Measurements from ENCODE around the gene KCNIP4.

The KCNIP4 gene

DNA sequence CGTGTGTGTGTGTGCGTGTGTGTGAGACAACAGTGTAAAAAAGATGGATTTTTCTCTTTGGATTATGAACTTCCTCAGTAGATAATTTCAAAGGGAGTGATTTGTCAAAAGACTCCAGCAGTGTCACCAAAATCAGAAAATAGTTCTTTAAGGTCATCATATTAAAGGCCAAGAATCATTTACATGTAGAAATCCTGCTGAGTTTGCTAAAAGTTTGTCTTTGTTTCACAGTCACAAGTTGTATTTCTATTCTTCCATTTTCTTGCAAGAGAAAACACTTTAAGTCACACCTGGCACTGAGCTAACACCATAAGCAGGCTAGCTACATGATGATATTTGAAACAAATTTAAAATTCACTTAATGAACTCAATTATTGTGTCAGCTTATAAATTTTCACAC, 1025.6 kb downstream of the KCNIP4 start:
- no peak for FAIRE-seq

- FAIRE-seq, result no peak
These were observed 1032.5 kb downstream of the KCNIP4 start for GRCh38 chr4:20916106-20916505.

DNA sequence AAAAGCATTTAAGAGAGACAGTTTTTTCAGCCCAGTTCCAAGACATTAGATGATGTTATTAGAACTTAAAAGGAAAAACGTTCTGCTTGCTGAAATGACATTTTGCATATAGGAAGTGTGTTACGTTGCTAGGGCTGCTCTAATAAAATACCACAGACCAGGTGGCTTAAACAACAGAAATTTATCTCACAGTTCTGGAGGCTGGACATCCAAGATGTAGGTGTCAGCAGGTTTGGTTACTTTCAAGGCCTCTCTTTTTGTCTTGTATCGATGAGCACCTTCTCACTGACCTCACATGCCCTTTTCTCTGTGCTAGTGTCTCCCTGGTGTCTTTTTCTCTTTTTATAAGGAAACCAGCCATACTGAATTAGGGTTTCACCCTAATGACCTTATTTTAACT, 1043.6 kb downstream of the KCNIP4 start:
- no peak for FAIRE-seq

DNA sequence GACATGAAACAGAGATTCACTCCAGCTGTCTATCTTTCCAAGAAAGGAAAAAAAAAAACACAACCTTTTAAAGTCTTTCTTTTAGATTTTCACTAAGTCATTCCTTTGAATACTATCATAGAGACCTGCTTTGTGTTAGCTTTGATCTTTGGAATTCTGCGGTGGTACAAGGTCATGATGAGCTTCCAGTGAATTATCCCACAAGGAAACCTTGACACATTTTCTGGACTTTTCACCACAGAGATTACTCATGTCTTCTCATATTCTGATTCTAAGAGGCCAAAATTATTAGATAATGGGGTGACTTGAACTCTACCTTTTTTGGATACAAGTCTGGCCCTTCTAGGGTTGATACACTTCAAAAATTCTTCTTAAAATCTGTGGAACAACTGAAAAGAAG, 1046.7 kb downstream of the KCNIP4 start:
- no peak for FAIRE-seq

DNA sequence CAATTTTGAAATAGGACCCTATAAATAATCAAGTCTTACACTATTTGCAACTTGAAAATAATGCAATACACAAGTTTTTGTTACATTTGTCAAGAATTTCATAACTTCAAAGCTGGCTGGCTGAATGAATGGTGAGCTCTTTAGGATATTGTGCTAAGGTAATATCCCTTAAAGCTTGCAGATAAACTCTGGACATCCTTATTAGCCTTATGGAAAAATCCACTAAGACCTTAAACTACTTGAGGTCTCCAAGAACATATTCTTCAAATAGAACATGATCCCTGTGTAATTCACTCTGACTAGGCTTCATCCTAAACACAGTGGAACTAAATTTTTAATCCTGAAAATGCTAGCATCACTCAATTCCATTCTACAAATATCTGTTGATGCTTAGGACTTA, 1049.0 kb downstream of the KCNIP4 start:
- FAIRE-seq, result no peak

- FAIRE-seq, result no peak
These were observed 1052.6 kb downstream of the KCNIP4 start for GRCh38 chr4:20895988-20896387.

DNA sequence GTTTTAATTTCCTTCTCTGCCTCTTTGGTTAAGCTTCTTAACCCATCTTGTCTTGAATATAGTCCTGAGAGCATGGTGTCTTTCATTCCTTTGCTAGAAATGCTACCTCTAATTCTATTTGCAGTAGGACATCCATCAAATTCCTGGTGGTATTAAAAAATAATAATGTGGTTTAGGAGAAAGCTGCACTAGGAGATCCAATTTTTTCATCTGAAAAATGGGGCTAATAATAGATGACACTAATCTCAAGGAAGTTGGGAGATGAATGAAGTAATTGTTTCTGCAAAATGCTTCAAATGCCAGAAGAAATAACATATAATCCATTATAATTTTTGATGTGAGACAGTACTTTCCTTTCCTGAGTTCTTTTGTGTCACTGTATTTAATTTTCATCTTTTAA, 1053.4 kb downstream of the KCNIP4 start:
- no peak for FAIRE-seq

- no peak for FAIRE-seq
These were observed 1057.8 kb downstream of the KCNIP4 start for GRCh38 chr4:20890761-20891160.

GRCh38 chr4:20889901-20890300, 1058.7 kb downstream of the KCNIP4 start:
- FAIRE-seq, result no peak

DNA sequence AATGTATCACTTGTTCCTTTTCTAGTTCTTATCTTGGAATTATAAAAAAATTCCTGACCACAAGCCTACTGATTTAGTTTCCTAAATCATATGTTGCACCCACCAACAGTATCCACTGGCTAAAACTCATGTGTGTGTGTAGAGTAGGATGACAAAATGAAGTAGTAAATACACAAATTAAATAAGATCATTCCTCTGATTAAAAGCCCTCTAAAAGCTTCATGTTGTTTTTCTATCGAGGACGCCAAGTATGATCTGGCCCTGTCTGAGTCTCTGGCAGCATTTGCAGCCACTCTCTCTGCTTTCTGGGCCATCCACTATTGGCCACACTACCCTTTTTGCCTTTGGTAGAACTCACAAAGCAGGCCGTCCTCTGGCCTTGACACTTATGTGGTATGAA, 1064.9 kb downstream of the KCNIP4 start:
- FAIRE-seq, result no peak

DNA sequence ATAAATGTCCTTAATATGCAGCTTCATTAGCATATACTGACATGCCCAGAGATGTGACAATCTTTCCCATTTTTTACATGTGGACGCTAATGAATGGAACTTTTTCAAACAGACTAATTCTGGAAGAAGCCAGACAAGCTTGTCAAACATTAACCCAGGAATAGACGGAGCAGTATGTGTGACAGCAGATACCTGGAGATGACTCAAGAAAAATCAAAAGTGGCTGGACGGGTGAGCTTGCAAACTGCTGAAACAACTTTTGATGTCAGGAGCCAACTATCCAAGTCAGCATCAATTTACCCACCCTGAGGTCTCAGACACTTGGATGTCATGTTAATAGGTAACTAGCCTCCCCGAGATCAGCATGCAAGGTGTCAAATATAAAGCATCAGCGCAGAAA, 1065.3 kb downstream of the KCNIP4 start:
- FAIRE-seq, result no peak

- FAIRE-seq, result no peak
These were observed 1066.1 kb downstream of the KCNIP4 start for GRCh38 chr4:20882500-20882899.

GRCh38 chr4:20881658-20882057, 1066.9 kb downstream of the KCNIP4 start:
- FAIRE-seq, result no peak

DNA sequence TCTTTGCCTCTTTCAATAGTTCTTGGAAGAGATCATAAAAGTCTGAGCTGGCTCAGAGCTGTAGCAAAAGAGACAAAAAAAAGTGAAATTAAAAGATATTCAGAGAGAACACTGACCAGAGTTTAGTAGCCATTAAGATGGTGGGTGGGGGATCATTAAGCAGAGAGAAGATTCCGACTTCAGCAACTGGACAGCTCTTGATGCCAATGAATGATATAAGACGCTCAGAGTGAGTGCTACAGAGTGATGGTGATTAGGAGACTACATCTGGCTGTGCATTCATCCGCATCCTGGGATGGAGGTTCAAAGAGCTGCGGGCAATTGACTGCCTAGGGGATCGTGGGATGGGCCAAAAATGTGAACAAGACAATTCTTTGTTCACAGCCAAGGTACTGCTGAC, 1069.8 kb downstream of the KCNIP4 start:
- no peak for FAIRE-seq

DNA sequence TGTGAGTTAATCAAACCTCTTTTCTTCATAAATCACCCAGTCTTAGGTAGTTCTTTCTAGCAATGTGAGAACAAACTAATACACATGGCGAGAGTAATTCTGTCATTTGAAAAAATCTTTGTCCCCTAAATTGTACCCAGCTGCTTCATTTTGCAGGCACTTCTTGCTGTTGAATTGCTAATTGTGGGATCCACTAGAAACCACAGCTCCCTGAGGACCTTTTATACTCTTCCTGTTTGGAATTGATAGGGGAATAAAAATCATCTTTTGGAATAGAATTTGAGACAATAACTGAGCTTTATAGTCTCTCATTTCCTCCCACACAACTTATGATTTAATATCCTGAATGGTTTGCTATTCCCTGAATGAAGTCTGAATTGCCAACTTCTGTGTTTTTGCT, 1078.1 kb downstream of the KCNIP4 start:
- FAIRE-seq, result no peak

DNA sequence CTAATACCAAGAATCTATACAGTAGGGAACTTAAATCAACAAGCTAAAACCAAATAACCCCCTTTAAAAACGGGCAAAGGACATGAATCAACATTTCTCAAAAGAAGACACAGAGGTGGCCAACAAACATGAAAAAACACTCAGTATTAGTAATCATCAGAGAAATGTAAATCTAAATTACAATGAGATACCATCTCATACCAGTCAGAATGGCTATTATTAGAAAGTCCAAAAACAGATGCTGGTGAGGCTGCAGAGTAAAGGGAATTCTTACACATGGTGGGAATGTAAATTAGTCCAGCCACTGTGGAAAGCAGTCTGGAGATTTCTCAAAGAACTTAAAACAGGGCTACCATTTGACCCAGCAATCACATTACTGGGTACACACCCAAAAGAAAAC, 1080.5 kb downstream of the KCNIP4 start:
- no peak for FAIRE-seq

DNA sequence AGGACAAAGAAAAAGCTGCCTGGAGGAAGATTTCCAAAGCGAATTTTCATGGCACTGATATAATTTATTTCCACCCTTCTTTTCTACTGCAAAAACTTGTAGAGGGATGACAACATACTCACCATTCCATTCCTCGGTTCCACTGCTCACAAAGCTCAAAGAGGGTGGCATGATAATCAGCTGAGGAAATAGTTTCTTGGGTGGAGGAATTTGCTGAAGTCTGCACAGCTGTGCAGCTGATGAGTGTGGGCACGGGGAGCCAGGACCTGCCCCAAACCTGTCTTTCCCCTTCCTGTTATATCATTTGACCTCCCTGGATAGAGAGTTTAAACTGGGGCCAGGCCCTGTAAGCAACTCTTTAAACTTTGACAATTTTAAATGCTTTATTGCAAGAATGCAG, 1087.7 kb downstream of the KCNIP4 start:
- FAIRE-seq, result no peak

DNA sequence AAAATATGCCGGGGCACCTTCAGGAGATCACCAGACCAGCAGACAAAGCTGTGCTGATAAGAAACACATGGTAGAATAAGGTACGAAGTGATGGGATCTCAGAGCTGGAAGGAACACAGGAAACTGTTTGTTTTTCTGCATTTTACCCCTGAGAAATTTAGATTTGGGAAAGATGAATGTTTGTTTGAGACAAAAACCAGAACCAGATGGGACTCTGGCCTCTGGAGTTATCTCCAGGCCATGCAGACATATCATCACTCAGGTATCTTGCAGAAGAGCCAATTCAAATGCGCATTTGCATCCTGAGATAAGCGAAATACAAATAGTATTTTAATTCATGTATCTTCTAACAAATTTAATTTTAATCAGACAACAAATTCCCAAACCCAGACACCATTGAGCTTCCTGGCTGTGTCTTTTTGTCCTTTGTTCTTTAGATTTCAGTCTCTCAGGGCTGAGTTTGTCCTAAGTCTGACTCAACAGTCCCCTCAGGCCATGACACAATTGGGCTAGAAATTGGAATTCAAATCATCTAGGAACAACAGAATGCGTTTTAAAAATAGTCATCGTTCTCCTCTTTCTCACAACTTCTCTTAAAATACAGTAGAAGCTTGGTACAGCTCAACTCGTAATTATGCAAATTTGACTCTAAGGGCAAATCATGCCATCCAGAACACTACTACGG, 1089.3 kb downstream of the KCNIP4 start:
- no peak for FAIRE-seq

DNA sequence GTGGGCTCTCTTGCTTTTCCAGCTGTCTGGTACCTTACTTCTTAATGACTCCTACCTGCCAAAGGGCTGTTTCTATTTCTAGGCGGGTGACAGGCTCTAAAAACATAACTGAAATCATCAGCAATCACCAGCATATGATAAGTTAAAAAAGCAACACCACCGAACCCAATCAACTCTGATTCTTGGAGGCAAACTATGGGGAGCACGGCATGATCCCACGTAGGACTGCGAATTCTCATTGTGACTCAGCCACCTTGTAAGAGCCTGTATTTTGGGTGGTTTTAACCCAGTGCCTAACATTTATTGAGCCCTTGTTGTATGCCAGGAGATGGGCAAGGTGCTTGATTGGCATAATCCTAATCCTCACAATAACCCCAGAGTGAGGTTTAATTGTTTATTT, 1091.5 kb downstream of the KCNIP4 start:
- FAIRE-seq, result no peak

DNA sequence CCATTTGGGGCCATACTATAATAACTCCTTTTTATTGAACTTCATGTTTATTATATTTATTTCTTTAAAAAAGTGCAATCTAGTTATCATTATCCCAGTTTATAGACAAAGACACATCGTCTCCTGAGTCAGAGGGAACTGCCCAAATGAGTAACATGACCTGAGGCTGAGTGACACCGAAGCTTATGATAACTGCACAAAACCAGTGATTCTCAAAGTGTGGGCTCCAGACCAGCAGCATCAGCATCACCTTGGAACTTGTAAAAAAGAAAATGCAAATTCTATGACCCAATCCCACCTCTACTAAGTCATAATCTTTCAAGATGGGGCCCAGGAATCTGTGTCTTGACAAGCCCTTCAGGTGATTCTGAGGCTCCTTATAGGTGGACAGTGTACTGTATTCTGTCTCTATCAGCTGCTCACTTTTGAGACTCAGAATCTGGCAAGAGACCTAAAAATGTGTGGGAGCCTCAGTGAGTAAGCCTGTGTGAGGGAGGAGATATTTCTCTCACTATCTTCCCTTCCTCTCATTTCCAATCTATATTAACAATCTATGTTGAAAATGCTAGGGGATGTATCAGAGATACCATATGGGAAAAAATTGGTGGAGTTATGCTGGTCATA, 1101.3 kb downstream of the KCNIP4 start:
- no peak for FAIRE-seq

GRCh38 chr4:20844311-20844710, 1104.3 kb downstream of the KCNIP4 start:
- FAIRE-seq, result no peak

- FAIRE-seq, result no peak
These were observed 1107.9 kb downstream of the KCNIP4 start for GRCh38 chr4:20840648-20841190.

GRCh38 chr4:20839957-20840356, 1108.6 kb downstream of the KCNIP4 start:
- no peak for FAIRE-seq

GRCh38 chr4:20838476-20838875, 1110.1 kb downstream of the KCNIP4 start:
- FAIRE-seq, result no peak

DNA sequence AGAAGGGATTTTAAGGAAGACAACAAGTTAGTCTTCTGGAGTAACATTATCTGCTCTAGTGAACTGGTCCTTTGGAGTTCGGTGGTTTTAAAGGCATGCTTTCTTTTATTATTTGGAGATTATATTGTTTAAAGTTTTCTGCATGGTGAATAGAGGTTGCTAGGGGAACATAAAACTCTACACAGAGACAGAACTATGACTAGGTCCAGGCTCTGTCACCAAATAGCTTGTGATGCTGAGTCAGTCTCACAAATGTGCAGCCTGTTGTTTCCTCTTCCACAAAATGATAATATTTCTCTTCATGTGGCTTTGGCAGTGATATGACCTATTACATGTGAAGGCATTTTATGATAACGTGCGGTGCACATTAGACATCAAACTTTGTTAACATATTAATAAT, 1115.7 kb downstream of the KCNIP4 start:
- FAIRE-seq, result no peak
